NCI-H345 treated with DMSO at 0.1 percent for 48 hours (cell line): ENCODE data around the gene SLCO2A1.

Experiments
- DNase-seq: peaks from one replicate; lab custom pipeline; 2025; ENCODE audit not compliant: unreplicated experiment; lab: John Stamatoyannopoulos, UW

SLCO2A1 gene

DNA sequence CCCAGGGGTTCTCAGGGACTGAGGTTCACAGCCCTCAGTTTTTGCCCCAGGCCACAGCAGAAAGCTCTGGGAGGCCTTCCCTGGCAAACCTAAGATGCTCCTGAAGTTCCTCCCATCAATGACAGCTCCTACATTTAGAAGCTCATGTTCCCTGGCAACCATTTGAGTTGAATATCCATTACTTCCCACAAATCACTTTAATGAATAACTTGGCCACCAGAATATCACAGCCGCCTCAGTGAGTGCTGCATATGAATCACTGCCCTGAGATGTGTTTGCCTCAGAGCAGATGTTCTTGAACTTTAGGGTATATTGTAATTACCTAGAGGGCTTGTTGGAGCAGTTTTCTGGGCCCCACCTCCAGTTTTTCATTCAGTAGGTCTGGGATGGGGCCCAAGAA is 27.4 kb downstream of the SLCO2A1 start:
- DNase-seq = no peak

DNA sequence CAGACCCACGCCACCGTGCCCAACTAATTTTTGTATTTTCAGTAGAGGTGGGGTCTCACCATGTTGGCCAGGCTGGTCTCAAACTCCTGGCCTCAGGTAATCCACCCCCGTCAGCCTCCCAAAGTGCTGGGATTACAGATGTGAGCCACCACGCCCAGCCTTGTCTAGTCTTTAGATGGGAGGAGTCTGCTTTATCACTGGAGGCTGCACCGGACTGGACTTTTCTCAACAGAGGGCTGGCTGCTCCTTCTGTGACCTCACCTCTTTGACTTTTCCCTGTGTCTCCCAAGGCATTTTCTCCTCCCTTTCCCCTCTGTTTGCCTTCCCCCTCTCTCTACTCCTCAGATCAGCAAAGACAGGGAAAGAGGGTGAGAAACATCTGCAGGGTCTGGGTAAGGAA is 28.5 kb downstream of the SLCO2A1 start:
- no peak for DNase-seq

DNA sequence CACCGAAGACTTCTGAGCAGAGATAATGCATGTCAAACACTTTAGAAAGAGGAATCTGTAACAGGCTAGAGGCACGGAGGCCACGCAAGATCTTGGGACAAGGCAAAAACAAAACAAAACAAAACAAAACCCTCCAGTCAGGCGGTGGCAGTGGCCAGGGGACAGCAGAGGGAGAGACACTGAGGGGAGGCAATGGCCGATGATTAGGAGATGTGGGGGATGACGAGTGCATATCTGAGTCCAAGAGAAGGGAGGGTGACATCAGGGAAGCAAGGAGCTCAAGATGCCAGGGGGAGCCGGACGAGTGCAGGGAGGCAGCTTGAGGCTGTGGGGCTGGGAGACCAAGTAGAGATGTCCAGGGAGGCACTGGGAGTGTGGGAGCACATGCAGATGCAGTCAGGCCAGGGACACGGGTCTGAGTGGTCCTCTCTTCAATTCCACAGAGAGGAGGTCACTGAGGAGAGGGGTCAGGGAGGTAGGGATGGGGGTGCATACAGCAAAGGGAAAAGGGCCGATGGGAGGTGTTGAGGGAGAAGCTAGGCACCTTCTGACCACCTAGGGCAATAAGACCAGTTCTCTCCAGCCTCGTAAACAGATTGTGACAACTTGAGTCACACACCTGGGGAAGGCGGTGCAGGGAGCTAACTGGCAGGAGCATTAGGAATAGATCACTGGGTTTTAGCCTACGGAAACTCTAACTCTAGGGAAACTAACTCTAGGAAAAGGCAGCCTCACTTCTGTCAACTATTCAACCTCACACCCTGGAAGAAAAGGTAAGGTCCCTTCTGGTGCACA is 29.6 kb downstream of the SLCO2A1 start:
- DNase-seq = no peak

DNA sequence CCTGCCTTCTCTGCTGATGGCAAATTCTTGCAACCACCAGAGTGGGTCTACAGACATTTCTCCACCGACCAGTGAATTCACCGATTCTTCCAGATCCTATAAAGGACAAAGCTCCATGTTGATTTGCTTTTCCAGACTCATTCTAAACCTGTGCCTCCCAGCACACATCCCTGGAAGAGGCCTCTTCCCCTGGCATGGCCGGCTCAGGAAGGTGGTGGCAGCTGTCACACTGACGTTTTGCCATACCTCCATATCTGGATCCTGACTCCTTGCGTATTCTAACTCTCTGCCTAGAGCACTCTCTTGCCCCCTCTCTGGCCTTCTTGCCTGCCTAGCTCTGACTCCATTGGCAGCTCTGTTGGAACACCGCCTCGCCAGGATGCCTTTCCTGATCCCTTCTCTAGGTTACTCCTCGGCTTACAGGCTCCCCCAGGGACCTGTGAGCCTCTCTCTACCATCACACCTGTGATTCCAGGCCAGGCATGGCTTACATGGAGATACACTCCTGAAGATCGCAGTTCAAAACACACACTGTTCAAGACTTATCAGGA is 31.0 kb downstream of the SLCO2A1 start:
- DNase-seq = no peak

DNA sequence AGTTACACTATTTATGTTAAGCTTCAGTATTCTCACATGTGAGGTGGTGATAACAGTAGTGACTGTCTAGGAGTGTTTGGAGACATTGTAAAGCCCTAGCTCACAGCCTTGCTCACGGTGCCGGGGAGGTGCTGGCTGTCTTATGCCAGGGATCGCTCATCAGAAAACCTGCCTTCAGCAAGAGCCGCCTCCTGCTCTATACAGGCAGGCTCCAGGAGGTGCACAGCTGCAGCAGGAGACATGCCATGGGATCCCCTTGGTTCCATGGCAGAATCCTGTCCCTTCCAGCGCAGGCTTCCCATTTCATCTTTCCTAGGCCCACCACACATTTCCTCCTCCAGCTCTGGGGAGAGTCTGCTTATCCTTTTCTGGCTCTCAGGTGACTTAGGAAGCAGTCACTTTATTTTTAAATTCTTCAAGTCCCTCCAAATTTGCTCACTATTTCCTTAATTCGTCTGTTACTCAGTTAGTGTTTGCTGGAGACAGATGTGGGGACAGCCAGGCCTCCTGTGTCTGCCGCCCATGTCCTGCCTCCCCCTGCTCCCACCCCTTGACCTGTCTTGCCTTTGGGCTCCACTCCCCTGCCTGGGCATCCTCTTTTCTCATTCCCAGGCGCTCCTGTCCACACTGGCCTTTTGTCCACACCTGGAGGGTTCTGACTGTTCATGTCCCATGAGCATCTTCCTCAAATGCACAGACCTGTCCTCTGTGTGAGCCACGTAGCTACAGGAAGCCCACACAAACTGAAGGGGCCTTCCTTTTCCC is 31.7 kb downstream of the SLCO2A1 start:
- no peak for DNase-seq

DNA sequence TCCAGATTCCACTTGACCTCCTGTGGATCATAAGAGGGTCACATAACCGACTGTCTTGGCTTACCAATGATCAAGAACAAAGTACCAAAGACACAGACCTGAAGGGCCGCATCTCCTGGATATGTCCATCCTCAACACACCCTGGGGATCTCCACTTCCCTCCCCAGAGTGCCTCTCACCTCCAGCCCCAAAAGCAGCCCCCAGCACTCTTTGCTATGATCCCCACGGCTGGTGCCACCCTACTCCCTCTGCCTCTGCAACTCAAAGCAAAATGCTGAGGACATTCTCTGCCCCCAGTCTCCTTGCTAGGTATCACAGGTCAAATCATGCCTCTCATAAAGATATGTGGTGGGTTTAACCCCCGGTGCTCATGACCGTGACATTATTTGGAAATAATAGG is 32.7 kb downstream of the SLCO2A1 start:
- DNase-seq = no peak

DNA sequence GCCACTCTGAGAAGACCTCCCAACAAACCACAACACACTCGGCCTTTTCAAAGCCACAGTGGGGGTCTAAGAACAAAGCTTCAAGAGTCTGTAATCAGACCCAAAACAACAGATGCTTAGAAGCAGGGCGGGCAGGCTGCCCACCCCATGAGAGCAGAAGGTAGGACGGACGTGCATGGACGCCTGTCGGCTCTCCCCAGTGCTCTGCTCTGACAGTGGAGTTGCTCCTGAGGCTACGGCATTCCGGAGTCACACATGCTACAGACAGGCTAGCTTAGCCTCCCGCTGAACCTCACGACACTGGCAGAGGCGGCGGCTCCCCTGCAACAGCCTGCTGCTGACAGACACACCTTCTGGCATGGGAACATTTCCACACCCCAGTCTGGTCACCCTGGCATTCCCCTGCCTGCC is 33.5 kb downstream of the SLCO2A1 start:
- no peak for DNase-seq

DNA sequence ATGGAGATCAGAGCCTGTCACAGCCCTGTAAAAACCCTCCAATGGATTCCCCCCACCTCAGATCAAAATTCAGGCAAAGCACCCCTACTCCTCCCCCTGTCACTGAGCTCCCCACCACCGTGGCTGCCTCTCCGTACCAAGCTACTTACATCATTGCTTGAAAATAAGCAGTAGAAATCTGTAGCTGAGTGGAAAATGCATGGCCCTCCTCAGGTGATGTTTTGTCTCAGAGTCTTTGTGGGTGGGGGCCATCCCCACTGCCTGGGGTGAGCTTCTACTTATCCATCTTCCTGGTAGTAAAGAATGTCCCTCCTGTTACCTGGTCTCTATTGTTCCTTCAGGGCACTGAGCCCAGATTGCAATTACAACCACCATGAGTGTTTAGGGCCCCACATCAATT is 34.5 kb downstream of the SLCO2A1 start:
- DNase-seq = no peak

DNA sequence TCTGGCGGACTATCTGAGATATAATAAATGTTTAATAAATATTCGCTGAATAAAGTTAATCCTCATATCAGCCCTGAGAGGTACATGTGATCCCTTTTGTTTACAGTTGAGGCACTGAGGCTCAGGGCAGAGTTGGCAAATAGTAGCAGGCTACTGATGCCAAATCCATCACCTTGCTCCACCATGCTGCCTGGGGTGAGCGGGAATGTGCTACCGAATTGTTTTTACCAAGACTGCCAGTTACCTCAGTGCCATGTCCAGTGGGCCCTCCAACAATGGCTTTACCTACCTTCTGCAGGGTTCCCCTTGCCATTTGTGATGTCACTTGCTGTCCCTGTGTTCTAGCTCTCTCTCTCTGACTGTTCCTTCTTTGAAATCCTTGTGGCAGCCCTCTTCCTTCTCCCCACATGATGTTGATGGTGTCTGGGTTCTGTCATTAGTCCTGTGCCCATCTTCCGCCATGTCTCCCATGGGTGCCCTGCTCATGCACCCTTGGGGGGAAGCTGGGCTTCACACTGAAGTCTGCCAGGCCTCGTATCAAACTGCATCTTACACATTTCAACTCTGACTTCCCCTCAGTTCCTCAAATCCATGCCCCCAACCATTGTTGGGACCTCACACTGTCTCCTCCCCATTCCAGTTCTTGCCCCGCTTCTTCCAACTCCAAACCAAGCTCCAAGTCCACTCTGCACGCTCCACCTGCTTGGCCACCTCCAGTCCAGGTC is 35.4 kb downstream of the SLCO2A1 start:
- DNase-seq = no peak

DNA sequence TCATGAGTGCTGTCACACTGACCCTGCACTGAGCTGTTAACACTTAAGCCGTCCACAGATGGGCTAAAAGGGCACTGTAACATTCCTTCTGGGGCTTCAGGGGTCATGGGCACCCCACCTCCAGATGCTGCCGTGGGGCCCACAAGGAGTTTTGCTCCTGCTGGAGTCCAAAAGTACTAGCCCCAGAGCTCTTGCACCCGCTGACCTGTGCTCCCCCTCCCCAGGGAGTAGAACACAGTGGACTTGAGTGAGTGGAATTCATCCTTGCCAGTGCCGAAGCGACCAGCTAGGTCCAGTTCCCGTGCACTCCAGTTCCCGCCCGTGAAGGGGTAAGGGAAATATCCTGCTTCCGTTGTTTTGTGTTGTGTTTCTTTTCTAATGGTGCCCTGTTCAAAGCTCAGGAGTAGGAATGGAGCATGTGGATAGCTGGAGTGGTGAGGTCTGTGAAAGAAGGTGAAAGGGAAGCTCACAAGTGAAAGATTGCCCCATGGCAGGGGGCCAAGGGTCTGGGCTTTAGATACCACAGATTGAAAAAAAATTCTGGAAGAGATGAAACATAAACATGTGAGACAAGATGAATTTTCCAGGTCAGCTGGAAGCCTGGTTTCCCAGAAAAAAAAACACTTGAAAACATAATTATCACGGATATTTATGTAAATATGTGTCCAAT is 36.6 kb downstream of the SLCO2A1 start:
- no peak for DNase-seq

DNA sequence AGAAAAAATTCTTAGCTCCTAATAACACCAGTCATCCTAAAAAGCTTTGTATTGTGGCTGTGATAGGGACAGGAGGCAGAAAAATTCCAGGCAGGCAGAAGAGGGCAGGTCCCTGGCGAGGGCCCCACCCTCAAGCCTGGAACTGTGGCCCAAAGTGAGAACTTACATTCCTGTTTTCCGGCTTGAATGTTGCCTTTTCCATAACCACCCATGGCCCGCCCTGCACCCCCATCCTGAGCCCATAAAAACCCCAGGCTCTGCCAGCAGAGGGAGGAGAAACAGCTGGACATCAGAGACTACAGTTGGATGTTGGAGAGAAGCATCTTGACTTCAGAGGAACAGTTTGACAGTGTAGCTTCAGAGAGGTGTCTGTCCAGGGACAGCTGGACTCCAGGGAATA is 37.3 kb downstream of the SLCO2A1 start:
- DNase-seq = no peak

DNA sequence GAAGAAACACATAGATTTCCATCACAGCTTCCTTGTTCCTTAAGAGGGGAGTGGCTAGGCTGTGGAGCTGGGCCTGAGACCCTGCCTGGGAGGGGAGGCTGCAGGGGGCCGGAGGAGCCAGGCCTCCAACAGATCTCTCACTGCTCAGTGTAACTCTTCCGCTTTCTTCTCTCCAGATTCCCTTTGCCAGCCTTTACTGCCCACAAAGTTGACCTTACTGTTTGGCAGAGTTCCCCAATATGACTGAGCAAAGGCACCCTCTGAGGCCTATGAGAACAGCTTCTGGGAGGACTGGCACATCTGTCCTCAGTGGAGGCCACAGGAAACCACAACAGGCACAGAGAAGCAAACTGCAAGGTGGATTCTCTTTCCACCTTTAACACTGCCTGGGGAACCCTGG is 38.1 kb downstream of the SLCO2A1 start:
- DNase-seq = no peak

DNA sequence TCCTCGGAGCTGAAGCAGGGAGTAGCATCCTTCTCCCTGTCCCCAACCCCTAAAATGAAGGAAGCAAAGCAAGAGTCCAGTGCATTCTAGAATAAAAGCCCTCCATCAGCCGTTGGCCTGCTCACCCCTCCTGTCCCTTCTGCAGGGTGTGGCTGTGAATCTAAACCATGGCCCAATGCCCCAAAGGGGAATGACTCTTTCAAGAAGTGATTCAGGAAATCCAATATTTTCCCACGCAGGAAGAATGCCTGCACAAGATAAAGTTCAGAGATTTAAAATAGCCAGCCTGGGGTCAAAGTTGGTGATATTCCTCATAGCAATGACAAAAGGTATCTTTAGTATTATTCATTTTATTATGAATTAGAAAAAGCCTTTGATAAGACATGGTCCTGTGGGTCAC is 38.5 kb downstream of the SLCO2A1 start:
- no peak for DNase-seq

DNA sequence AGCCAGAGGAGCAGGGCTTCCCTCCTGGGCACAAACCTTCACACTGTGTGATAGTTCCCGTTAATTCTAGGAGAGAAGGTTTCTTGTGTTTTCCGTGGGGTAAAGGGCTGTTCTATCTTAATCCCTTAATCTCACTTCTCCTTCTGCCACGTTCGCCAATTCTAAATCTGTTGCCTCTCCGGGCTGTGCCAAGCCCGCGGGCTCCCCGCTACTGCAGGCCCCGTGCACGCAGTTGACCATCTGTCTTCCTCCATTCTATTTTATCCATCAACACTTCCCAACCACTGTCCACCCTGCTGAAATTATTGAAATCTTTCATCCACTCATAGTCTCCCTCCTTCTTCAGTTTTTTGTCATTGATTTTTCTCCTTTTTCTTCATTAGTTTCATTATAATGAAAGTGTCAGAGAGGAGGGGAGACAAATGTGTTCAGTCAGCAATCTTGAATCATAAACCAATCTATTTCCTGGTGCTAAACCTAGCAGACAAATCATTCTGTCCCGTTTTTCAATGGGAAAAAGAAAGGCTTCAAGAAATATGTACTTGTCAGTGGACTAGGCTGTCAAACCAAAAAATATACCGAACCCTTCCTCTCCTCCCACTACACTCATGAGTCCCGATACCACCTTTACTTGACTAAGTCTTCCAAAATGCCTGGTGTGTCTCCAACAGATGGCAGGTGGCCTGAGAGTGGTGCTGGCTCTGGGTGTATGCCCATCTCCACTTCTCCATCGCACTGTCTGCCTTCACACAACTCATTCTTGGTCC is 39.6 kb downstream of the SLCO2A1 start:
- no peak for DNase-seq

DNA sequence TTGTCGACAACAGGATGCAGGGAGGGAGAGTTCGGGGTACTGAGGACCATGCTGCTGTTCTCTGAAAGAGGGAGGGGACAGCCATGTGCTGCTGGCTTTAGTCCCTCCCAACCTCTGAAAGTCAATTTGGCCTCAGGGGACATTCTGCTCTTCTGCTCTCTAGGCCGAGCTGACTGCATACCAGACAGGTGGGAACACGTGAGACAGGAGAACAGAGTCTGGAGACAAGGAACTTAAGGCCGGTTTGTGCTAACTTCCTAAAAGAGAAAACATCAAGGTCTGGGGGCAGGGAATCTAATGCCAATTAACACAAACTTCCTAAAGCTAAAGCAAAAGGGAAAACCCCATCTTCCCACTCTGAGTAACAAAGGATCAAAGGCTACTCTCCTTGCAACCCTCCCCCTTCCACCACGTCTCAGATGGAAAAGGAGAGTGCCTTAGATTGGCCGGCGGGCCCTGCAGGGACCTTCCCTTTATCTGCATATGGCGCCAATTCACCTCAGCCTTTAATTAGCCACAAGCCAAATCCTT is 41.0 kb downstream of the SLCO2A1 start:
- no peak for DNase-seq

DNA sequence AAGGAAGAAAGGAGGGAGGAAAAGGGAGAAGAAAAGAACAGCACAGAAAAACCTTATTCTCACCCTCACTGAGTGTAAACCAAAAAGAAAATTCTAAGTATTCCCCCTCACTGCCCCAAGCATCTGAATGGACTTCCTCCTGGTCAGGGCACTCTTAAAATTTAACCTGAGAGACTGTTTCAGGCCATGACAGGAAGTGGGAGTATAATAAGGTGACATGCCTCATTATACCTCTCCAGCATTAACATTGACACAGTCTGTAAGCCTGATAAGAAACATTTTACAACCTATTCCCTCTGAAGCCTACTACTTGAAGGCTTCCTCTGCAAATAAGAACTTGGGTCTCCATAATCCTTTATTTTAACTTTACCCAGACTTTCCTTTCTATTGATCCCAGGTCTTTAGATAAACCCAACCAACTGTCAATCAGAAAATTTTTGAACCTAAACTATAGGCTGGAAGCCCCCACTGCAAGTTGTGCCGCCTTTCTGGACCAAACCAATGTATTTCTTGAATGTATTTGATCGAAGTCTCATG is 41.7 kb downstream of the SLCO2A1 start:
- DNase-seq = no peak

DNA sequence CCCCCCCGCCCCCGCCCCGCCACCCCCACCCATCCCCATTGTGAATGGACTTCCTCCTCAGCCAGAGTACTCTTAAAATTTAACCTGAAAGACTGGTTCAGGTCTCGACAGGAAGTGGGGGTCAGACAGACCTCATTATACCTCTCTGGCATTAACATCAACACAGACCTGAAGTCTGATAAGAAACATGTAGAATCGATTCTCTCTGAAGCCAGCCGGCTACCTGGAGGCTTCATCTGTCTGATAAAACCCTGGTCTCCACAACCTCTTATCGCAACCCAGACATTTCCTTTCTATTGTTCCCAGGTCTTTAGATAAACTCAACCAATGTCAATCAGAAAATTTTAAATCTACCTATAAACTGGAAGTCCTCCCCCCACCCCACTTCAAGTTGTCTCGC is 42.6 kb downstream of the SLCO2A1 start:
- DNase-seq = no peak

DNA sequence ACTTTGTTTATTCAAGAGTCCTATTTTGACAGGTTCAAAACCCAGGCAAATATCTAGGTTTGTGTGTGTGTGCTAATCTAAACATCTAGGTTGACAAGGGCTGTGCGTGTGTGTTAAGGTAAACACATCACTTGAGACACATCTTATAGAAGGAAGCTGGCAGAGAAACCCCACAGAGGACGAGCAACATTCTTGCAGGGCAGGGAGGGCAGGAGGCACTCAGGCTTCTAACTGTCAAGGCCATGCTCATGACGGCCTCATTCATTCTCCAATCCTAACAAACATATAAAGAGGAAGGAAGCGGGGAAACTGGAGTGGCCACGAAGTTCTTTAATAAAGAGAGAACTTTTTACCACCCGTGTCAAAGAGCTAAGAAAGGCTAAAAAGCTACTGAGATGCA is 43.4 kb downstream of the SLCO2A1 start:
- no peak for DNase-seq

DNA sequence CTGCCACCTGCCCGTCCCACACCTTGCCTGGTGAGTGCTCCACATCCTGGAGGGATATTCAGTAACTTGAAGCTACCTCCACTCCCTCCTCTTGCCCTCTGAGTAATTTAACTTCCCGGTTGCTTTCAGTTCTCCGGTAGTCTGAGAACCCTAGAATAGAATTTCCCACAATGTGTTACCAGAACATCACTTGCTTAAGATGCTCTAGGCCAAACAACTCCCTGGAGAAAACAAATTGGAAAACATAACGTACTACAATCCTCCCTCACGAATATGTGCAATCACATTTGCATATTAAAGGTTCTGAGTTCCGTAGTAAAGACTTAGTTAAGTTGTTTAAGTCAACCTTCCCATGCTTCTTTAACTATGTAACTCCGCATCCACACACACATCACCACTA is 44.8 kb downstream of the SLCO2A1 start:
- DNase-seq = no peak
